HG03432 (cell line): Measurements from ENCODE around the gene HOXA10.

Experiments
- ATAC-seq: cut with Tn5 transposase; IDR thresholded peaks from one replicate; pipeline ENCODE4 v1.9.1; 2021; ENCODE audit warnings: mild to moderate bottlenecking, moderate library complexity; ENCODE audit not compliant: unreplicated experiment

Gene HOXA10

GRCh38 chr7:27180431-27181420 is 6.6 kb upstream of the HOXA10 start:
- no peak for ATAC-seq

- ATAC-seq = peak; percentile 67
Measured at GRCh38 chr7:27179503-27180430, 5.6 kb upstream of the HOXA10 start.

GRCh38 chr7:27179030-27179429 is 4.9 kb upstream of the HOXA10 start:
- no peak for ATAC-seq

- ATAC-seq = no peak
Measured at GRCh38 chr7:27178366-27178765, 4.2 kb upstream of the HOXA10 start.

- ATAC-seq = no peak
Measured at GRCh38 chr7:27177795-27178320, 3.7 kb upstream of the HOXA10 start.

- no peak for ATAC-seq
Measured at GRCh38 chr7:27176962-27177794, 3.1 kb upstream of the HOXA10 start.

GRCh38 chr7:27176524-27176845 is 2.4 kb upstream of the HOXA10 start:
- no peak for ATAC-seq

GRCh38 chr7:27175626-27176523 is 1.8 kb upstream of the HOXA10 start:
- no peak for ATAC-seq

- no peak for ATAC-seq
Measured at GRCh38 chr7:27174874-27175625, 930 bp upstream of the HOXA10 start.

- peak; percentile 50 for ATAC-seq
Measured at GRCh38 chr7:27173511-27173955, 587 bp downstream of the HOXA10 start.

GRCh38 chr7:27172823-27173510 is 1.2 kb downstream of the HOXA10 start:
- ATAC-seq = peak; percentile 31

- no peak for ATAC-seq
Measured at GRCh38 chr7:27172315-27172774, 1.8 kb downstream of the HOXA10 start.

- ATAC-seq = no peak
Measured at GRCh38 chr7:27171637-27172314, 2.3 kb downstream of the HOXA10 start.

GRCh38 chr7:27171325-27171636 is 2.8 kb downstream of the HOXA10 start:
- no peak for ATAC-seq

- ATAC-seq = no peak
Measured at GRCh38 chr7:27170426-27171324, 3.4 kb downstream of the HOXA10 start.

GRCh38 chr7:27169658-27170425 is 4.3 kb downstream of the HOXA10 start:
- ATAC-seq = no peak
